GM21528 (cell line): ENCODE data around the gene AP2A2.
"Not testable (repeated sequence)": the region's sequence is repeated elsewhere in the genome, so short reads cannot be mapped to it uniquely, and the experiment has no call there.

Experiments used
- ATAC-seq: cut with Tn5 transposase; IDR thresholded peaks from one replicate; pipeline ENCODE4 v1.9.1; 2021; ENCODE audit warnings: mild to moderate bottlenecking, moderate library complexity; ENCODE audit not compliant: unreplicated experiment, low FRiP score

Gene AP2A2

GRCh38 chr11:971731-972365 is 46.2 kb downstream of the AP2A2 start:
- no peak for ATAC-seq

GRCh38 chr11:972523-973211 is 47.0 kb downstream of the AP2A2 start:
- ATAC-seq = no peak

GRCh38 chr11:973237-973636 is 47.6 kb downstream of the AP2A2 start:
- ATAC-seq = no peak

GRCh38 chr11:975376-975775 is 49.7 kb downstream of the AP2A2 start:
- ATAC-seq = not testable (repeated sequence)

GRCh38 chr11:975827-976226 is 50.2 kb downstream of the AP2A2 start:
- ATAC-seq = no peak

GRCh38 chr11:976431-977160 is 50.9 kb downstream of the AP2A2 start:
- ATAC-seq = no peak

- no peak for ATAC-seq
Measured at GRCh38 chr11:977830-978720, 52.4 kb downstream of the AP2A2 start.

GRCh38 chr11:978781-979180 is 53.1 kb downstream of the AP2A2 start:
- no peak for ATAC-seq

GRCh38 chr11:980438-981357 is 55.0 kb downstream of the AP2A2 start:
- ATAC-seq = no peak

- no peak for ATAC-seq
Measured at GRCh38 chr11:981764-982163, 56.1 kb downstream of the AP2A2 start.

- ATAC-seq = no peak
Measured at GRCh38 chr11:984546-984945, 58.9 kb downstream of the AP2A2 start.

- ATAC-seq = no peak
Measured at GRCh38 chr11:985406-985805, 59.7 kb downstream of the AP2A2 start.

- no peak for ATAC-seq
Measured at GRCh38 chr11:985848-986247, 60.2 kb downstream of the AP2A2 start.

GRCh38 chr11:986270-986951 is 60.7 kb downstream of the AP2A2 start:
- ATAC-seq = no peak

GRCh38 chr11:986952-987305 is 61.3 kb downstream of the AP2A2 start:
- no peak for ATAC-seq

GRCh38 chr11:987671-988070 is 62.0 kb downstream of the AP2A2 start:
- no peak for ATAC-seq

- ATAC-seq = no peak
Measured at GRCh38 chr11:990101-990500, 64.4 kb downstream of the AP2A2 start.

GRCh38 chr11:991034-991433 is 65.4 kb downstream of the AP2A2 start:
- no peak for ATAC-seq

- no peak for ATAC-seq
Measured at GRCh38 chr11:991711-992307, 66.1 kb downstream of the AP2A2 start.
